RKO (cell line): ENCODE data around the gene API5.

Experiments
- DNase-seq: peaks from one replicate; pipeline ENCODE4 v3.0.0-alpha.2; 2016; ENCODE audit warnings: low spot score

API5 gene

GRCh38 chr11:43359422-43359818 lies 47.6 kb downstream of the API5 start:
- peak; percentile 70 for DNase-seq

GRCh38 chr11:43360361-43361032 lies 48.7 kb downstream of the API5 start:
- DNase-seq, result peak; percentile 49

GRCh38 chr11:43366677-43367076 lies 54.9 kb downstream of the API5 start:
- DNase-seq, result no peak

- DNase-seq, result no peak
These were observed 55.8 kb downstream of the API5 start for GRCh38 chr11:43367382-43368178.

GRCh38 chr11:43376065-43376464 lies 64.3 kb downstream of the API5 start:
- DNase-seq, result no peak

- DNase-seq, result peak; percentile 87
These were observed 64.8 kb downstream of the API5 start for GRCh38 chr11:43376594-43376993.

- no peak for DNase-seq
These were observed 65.6 kb downstream of the API5 start for GRCh38 chr11:43377389-43377788.

- no peak for DNase-seq
These were observed 67.1 kb downstream of the API5 start for GRCh38 chr11:43378897-43379296.

- DNase-seq, result no peak
These were observed 70.0 kb downstream of the API5 start for GRCh38 chr11:43381802-43382201.

GRCh38 chr11:43382614-43383013 lies 70.8 kb downstream of the API5 start:
- DNase-seq, result no peak

GRCh38 chr11:43384393-43384792 lies 72.6 kb downstream of the API5 start:
- DNase-seq, result no peak

- DNase-seq, result no peak
These were observed 80.9 kb downstream of the API5 start for GRCh38 chr11:43392713-43393112.

- no peak for DNase-seq
These were observed 82.1 kb downstream of the API5 start for GRCh38 chr11:43393765-43394355.
